ENCODE measurements around the gene CNTNAP2.

DNA sequence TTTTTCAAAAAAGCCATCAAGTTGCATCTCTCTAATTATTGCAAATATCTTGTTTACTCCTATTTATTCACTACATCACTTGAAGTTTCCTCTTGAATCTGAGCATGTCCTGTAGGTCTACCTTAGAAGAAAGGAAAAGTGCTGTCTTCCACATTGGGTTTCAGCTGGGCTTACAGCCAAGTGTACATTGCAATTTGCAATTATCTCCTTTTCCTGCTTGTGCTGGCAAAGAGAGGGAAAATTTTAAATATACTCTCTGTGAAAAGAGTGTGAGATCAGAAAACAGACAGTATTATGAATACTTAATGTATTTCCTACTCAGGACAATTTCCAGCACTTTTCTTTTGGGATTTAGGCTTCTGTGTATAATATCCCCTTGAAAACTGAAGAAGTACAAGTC lies 839.7 kb downstream of the CNTNAP2 start:
- TF ChIP-seq, protein P1, sequence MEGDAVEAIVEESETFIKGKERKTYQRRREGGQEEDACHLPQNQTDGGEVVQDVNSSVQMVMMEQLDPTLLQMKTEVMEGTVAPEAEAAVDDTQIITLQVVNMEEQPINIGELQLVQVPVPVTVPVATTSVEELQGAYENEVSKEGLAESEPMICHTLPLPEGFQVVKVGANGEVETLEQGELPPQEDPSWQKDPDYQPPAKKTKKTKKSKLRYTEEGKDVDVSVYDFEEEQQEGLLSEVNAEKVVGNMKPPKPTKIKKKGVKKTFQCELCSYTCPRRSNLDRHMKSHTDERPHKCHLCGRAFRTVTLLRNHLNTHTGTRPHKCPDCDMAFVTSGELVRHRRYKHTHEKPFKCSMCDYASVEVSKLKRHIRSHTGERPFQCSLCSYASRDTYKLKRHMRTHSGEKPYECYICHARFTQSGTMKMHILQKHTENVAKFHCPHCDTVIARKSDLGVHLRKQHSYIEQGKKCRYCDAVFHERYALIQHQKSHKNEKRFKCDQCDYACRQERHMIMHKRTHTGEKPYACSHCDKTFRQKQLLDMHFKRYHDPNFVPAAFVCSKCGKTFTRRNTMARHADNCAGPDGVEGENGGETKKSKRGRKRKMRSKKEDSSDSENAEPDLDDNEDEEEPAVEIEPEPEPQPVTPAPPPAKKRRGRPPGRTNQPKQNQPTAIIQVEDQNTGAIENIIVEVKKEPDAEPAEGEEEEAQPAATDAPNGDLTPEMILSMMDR (CRISPR knock-in tag; IDR thresholded peaks at IDR 0.05) = no peak
- TF ChIP-seq POLR2A (IDR thresholded peaks at IDR 0.05; ENCODE audit: insufficient read depth in 1 of 2, low read depth in 2 of 2, low read length in 2 of 2) (no peak), ZNF275 (CRISPR knock-in tag; IDR thresholded peaks at IDR 0.05; ENCODE audit: borderline replicate concordance) (no peak), ELF3 (CRISPR knock-in tag; IDR thresholded peaks at IDR 0.05) (no peak), FOSL1 (CRISPR knock-in tag; IDR thresholded peaks at IDR 0.05; ENCODE audit: borderline replicate concordance) (no peak), TAF1 (CRISPR knock-in tag; IDR thresholded peaks at IDR 0.05) (no peak), EZH2 (conservative IDR thresholded peaks at IDR 0.05; ENCODE audit: low read depth, low read length) (no peak), SRY (CRISPR knock-in tag; IDR thresholded peaks at IDR 0.05) (no peak), ZNF350 (CRISPR knock-in tag; IDR thresholded peaks at IDR 0.05; ENCODE audit: borderline replicate concordance, low read depth) (no peak), NFRKB (IDR thresholded peaks at IDR 0.05) (no peak)
- TF ChIP-seq, protein P2, sequence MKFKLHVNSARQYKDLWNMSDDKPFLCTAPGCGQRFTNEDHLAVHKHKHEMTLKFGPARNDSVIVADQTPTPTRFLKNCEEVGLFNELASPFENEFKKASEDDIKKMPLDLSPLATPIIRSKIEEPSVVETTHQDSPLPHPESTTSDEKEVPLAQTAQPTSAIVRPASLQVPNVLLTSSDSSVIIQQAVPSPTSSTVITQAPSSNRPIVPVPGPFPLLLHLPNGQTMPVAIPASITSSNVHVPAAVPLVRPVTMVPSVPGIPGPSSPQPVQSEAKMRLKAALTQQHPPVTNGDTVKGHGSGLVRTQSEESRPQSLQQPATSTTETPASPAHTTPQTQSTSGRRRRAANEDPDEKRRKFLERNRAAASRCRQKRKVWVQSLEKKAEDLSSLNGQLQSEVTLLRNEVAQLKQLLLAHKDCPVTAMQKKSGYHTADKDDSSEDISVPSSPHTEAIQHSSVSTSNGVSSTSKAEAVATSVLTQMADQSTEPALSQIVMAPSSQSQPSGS (CRISPR knock-in tag; IDR thresholded peaks at IDR 0.05) = no peak
- TF ChIP-seq, protein P3, sequence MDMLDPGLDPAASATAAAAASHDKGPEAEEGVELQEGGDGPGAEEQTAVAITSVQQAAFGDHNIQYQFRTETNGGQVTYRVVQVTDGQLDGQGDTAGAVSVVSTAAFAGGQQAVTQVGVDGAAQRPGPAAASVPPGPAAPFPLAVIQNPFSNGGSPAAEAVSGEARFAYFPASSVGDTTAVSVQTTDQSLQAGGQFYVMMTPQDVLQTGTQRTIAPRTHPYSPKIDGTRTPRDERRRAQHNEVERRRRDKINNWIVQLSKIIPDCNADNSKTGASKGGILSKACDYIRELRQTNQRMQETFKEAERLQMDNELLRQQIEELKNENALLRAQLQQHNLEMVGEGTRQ (IDR thresholded peaks at IDR 0.05; ENCODE audit: low read depth, low read length) = no peak
- TF ChIP-seq, protein P3 (CRISPR knock-in tag; IDR thresholded peaks at IDR 0.05; ENCODE audit: borderline replicate concordance) = no peak
